Vagina (tissue), 2 donors: ENCODE measurements around the gene PVALB. TPM values are rescaled to one million over a fixed set of nuclear protein-coding genes. Genes with fewer than 3 reads are reported as not detected.

Experiments used
- DNase-seq, 2 donors: peaks; one replicate each; pipeline ENCODE4 v3.0.0-alpha.2; 2017; ENCODE audit errors: extremely low spot score in 2 of 2
- H3K27ac ChIP-seq: fragments of 200-600 bp; sonication (generic); one replicate; pipeline ENCODE4 v1.5.1; 2019
- H3K27me3 ChIP-seq: fragments of 200-600 bp; sonication (generic); one replicate; pipeline ENCODE4 v1.5.1; 2019
- H3K36me3 ChIP-seq, 2 donors: fragments of 200-600 bp; sonication (generic); one replicate each; pipeline ENCODE4 v1.5.1; 2017 to 2019
- H3K4me1 ChIP-seq: fragments of 200-600 bp; sonication (generic); one replicate; pipeline ENCODE4 v1.5.1; 2019
- H3K4me3 ChIP-seq, 2 donors: fragments of 200-600 bp; sonication (generic); 1 replicate in 1 of 2; 2 replicates in 1 of 2; pipeline ENCODE4 v1.5.1; 2016 to 2019
- H3K9me3 ChIP-seq: fragments of 200-600 bp; sonication (generic); one replicate; pipeline ENCODE4 v1.5.1; 2019
- POLR2A ChIP-seq, 2 donors: fragments of 450-650 bp; IDR thresholded peaks; one replicate each; pipeline ENCODE4 v1.6.1; 2017; ENCODE audit warnings: antibody characterized with exemption in 2 of 2, mild to moderate bottlenecking in 2 of 2, moderate library complexity in 2 of 2
- POLR2AphosphoS5 ChIP-seq, 2 donors: sonication (generic); formaldehyde crosslinking; IDR thresholded peaks; one replicate each; pipeline ENCODE4 v1.9.0; 2017; ENCODE audit warnings: antibody characterized with exemption in 2 of 2, mild to moderate bottlenecking in 2 of 2, low read depth in 1 of 2; ENCODE audit not compliant: insufficient read depth in 1 of 2
- intact Hi-C: fragments of 100-400 bp; cut with DNase I; formaldehyde crosslinking; loops from one replicate; pipeline ENCODE4 v1.15.1; 2023
- total RNA-seq: library from RNA; depleted of rRNA; stranded (reverse); fragments of >200 nt; gene quantifications from one replicate; pipeline ENCODE4 v1.2.3, GENCODE V29; 2016
- TF ChIP-seq, protein P1 (sequence below), 3 experiments: fragments of 450-650 bp in 2 of 3; fragments of 200-600 bp in 1 of 3; sonication (generic) in 1 of 3; IDR thresholded peaks; one replicate each; pipeline ENCODE4 v1.5.1; 2017 to 2019; ENCODE audit warnings: antibody characterized with exemption in 3 of 3, mild to moderate bottlenecking in 2 of 3, moderate library complexity in 2 of 3

PVALB gene
- total RNA-seq, 1 donor from 2014 or later = not detected

DNA sequence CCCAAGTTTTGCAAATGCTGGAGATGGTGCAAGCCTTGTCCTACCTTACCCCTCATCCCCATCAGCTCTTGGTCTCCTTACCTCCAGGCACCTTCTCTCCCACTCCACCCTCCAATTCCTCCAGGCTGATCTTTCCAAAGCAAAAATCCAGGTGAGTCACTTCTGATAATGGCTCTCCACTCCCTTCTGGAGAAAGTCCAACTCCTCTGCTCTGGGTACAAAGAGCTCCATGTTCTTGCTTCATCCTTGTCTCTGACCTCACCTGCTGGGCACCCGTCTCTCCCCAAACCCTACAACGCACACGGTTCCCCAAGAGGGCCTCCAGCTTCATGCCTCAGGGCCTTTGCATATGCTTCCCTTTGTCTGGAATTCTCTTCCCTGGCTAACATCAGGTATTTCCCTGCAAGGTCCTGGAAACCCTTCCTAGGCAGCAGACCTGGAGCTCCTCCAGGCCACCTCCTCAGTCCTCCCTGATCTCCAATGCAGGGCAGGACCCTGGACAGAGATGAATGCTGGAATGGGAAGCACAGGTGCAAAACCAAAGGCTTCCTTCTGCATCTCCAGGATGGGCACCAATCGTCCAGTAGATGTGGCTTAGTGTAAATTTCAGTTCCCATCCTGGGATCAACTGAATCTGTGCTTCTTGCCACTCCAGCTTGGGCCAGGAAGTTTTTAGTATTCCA, 63.6 kb downstream of the PVALB start:
- no peaks in the 10 kb centered on the region for H3K4me1 ChIP-seq
- TF ChIP-seq POLR2AphosphoS5 (IDR thresholded peaks at IDR 0.05; ENCODE audit: insufficient read depth in 1 of 2, low read depth in 1 of 2) (no peak), POLR2A (IDR thresholded peaks at IDR 0.05) (no peak)
- TF ChIP-seq, protein P1, sequence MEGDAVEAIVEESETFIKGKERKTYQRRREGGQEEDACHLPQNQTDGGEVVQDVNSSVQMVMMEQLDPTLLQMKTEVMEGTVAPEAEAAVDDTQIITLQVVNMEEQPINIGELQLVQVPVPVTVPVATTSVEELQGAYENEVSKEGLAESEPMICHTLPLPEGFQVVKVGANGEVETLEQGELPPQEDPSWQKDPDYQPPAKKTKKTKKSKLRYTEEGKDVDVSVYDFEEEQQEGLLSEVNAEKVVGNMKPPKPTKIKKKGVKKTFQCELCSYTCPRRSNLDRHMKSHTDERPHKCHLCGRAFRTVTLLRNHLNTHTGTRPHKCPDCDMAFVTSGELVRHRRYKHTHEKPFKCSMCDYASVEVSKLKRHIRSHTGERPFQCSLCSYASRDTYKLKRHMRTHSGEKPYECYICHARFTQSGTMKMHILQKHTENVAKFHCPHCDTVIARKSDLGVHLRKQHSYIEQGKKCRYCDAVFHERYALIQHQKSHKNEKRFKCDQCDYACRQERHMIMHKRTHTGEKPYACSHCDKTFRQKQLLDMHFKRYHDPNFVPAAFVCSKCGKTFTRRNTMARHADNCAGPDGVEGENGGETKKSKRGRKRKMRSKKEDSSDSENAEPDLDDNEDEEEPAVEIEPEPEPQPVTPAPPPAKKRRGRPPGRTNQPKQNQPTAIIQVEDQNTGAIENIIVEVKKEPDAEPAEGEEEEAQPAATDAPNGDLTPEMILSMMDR (IDR thresholded peaks at IDR 0.05) = no peak
- intact Hi-C loops = no loop called here
- no peak overlapping the region for H3K4me3 ChIP-seq
- no peak for DNase-seq
- H3K9me3 ChIP-seq = no peaks in the 10 kb centered on the region
- no peaks in the 10 kb centered on the region for H3K27me3 ChIP-seq
- H3K36me3 ChIP-seq = no peaks in the 10 kb centered on the region
- no peak overlapping the region for H3K27ac ChIP-seq

Other genes starting within 250 kb of the PVALB start
- gene CACNG2, start 113.3 kb downstream of the PVALB start, total RNA-seq = not detected
- 15.0 TPM for gene IFT27, start 40.9 kb downstream of the PVALB start, total RNA-seq
- gene NCF4, start 44.0 kb upstream of the PVALB start, total RNA-seq = 37.6 TPM
- 4.2 TPM for gene CSF2RB, start 96.6 kb upstream of the PVALB start, total RNA-seq
- gene TST, start 202.4 kb upstream of the PVALB start, total RNA-seq = 50.8 TPM
- gene MPST, start 202.7 kb upstream of the PVALB start, total RNA-seq = 126 TPM
- gene KCTD17, start 234.7 kb upstream of the PVALB start, total RNA-seq = 27.5 TPM